Measurements from ENCODE around the gene SPAG5.

The SPAG5 gene

GRCh38 chr17:28544402-28545140 lies 54.3 kb downstream of the SPAG5 start:
- DNase-seq = no peak

DNA sequence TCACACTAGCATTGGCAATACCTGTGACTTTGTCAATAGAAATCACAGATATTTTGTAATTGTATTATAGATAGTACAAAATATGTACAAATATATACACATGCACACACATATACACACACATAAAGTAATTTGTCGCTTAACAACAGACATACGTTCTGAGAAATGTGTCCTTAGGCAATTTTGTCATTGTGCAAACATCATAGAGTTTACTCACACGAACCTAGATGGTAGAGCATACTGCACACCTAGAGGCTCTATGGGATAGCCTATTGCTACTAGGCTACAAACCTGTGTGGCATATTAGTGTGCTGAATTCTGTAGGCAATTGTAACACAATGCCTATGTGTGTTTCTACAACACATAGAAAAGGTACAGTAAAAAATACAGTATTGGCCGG lies 57.4 kb downstream of the SPAG5 start:
- no peak for DNase-seq

DNA sequence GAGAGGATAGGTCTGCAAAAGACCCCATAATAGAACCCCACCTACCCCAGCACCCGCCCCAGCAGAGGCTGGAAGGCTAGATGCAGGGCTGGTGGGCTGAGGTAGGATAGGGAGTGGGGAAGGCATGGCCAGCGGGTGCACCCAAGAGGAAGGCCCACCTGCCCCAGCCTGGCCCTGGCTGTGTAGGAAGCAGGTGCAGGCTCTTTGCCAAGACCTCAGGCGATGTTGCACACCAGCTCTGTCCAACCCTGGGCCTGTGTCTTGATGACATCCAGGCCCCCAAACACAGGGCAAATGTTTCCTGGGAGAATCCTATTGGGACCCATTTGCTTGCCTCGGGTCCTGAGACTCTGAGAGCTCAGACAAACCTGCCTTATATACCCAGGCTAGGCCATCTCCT lies 58.6 kb downstream of the SPAG5 start:
- DNase-seq = no peak

GRCh38 chr17:28538296-28538895 lies 60.4 kb downstream of the SPAG5 start:
- no peak for DNase-seq

DNA sequence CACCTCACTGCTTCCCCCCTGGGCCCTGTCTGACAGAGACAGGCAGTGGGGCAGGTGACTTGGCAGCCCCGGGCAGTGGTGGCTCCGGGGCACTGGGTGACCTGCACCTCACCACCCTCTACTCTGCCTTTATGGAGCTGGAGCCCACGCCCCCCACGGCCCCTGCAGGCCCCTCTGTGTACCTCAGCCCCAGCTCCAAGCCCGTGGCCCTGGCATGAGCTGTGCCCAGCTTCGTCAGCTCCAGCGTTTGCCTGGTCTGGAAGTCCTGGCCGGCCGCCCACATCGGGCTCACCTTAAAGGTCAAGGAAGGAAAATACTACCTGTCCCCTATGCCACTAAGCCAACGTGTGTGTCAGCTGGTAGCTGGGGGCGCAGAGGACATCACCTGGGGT lies 61.6 kb downstream of the SPAG5 start:
- no peak for DNase-seq

GRCh38 chr17:28536532-28537218 lies 62.1 kb downstream of the SPAG5 start:
- DNase-seq = no peak

DNA sequence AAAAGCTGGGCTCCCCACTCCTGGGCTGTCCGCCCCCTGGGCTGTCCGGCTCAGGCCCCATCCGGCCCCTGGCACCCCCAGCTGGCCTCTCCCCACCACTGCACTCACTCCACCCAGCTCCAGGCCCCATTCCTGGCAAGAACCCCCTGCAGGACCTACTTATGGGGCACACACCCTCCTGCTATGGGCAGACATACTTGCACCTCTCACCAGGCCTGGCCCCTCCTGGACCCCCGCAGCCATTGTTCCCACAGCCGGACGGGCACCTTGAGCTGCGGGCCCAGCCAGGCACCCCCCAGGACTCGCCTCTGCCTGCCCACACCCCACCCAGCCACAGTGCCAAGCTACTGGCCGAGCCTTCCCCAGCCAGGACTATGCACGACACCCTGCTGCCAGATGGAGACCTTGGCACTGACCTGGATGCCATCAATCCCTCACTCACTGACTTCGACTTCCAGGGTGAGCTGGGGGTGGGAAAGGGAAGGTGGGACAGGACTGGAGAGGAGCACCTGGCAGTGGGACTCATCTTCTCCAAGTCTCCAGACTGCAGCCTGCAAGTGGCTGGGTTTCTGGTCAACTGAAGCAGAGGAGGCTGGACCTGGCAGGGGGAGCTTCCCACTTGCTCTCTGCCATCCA lies 64.0 kb downstream of the SPAG5 start:
- DNase-seq = no peak

- DNase-seq = no peak
These were observed 65.6 kb downstream of the SPAG5 start for GRCh38 chr17:28533091-28533807.

DNA sequence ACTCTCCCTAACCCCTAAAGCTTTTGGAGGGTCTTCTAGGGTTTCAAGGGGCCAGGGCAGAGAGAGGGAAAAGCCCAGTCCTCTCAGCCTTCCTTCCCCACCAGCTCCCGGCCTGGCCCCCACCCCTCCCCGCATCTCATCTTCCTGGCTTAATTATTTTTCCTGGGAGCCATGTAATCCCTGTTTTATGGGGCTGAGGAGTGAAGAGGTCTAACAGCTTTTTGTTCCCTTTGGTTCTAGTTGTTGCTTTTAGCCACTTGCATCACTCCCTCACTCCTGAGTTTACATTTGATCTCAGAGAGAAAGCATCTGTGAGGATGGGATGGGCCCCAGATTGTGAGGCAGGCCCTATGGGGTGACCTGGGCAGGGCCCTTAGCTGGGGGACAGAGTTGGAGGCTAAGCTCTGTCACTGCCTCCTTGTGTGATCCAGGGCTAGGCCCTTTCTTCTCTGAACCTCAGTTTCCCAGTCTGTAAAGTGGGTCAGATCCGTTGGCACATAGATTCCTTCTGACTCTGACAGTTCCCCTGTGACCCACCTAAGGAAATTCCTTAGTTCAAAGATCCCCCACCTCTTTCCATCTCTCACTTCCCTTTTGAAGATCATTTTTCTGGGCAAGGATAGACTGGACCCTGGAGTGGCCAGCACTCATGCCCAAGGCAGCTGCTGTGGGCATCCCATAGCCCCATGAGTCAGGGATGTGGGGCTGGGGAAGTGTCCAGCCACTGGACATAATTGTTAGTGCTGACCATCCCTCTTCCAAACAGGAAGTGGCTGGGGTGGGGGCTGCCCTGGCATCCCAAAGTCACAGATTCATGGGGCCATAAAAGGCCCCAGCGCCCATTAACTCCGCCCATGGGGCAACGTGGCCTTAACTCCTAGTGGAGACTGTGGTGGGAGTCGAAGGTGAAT lies 66.5 kb downstream of the SPAG5 start:
- no peak for DNase-seq

DNA sequence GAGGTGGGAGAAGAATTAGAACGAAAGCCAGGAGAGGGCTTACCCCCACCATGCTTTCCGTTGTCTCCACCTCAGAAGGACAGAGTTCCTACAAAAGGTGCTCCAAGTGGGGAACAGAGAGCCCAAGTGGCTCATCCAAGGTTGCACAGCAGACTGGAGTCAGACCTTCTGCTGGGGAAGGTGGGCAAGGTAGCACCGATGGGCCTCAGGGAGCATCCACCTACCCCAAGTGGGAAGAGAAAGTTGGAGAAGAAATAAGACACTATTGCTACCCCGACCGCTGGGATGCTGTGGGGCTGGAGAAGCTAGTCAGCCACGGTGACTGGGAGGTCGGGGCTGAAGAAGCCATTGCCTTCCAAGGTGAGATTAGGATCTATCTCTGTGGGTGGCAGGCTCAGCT lies 67.9 kb downstream of the SPAG5 start:
- DNase-seq = no peak

GRCh38 chr17:28530250-28530649 lies 68.6 kb downstream of the SPAG5 start:
- DNase-seq = no peak

GRCh38 chr17:28529013-28529400 lies 69.8 kb downstream of the SPAG5 start:
- no peak for DNase-seq

- DNase-seq = no peak
These were observed 70.4 kb downstream of the SPAG5 start for GRCh38 chr17:28528327-28529012.

GRCh38 chr17:28527859-28528258 lies 71.0 kb downstream of the SPAG5 start:
- DNase-seq = no peak

Measured in Kasumi-1 (cell line).